ENCODE data around the gene RFPL1.
A peak's percentile ranks its signal among the peaks of the same experiment; 100 is the strongest.
"Not testable (repeated sequence)": the region's sequence is repeated elsewhere in the genome, so short reads cannot be mapped to it uniquely, and the experiment has no call there.

RFPL1 gene

DNA sequence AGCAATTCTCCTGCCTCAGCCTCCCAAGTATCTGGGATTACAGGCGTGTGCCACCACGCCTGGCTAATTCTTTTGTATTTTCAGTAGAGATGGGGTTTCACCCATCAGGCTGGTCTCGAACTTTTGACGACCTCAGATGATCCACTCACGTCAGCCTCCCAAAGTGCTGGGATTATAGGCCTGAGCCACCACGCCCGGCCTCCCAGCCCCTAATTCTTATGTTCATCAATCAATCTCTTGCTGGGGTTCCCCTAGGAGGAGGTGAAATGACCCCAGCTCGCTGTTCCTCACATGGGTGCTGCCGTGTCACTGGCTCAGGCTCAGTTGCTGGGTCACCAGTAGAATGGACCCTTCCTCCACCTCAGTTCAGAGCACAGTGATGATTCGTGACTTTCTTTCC is at the start of gene RFPL1:
Gene RFPL1 (plus strand): TSS at position 301 of the 400 bp plus-strand sequence.
- DNase-seq, result not testable (repeated sequence)

DNA sequence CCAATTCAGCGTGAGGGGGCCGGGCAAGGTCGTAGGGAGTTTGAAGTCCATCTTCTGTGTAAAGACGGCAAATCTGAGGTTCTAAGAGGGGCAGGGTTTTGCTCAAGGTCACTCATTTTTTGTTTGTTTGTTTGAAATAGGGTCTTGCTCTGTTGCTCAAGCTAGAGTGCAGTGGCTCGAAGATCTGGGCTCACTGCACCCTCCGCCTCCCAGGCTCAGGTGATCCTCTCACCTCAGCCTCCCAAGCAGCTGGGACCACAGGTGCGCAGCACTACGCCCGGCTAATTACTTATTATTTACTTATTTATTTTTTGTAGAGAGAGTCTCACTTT is 49.7 kb upstream of the RFPL1 start:
- DNase-seq, result no peak

DNA sequence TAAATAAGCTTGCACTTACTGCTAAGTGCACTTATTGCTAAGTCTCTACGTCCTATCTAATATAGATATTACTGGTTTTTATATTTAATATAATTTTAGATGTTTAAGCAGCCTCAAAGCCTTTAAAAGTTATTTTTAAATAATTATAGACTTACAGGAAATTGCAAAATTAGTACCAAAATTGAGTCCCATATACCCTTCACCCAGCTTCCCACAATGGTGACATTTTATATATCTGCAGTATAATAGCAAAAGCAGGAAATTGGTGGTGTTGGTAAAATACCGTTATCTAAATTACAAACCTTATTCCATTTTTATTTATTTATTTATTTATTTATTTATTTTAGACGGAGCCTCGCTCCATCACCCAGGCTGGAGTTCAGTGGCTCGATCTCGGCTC is 48.1 kb upstream of the RFPL1 start:
- DNase-seq, result no peak

DNA sequence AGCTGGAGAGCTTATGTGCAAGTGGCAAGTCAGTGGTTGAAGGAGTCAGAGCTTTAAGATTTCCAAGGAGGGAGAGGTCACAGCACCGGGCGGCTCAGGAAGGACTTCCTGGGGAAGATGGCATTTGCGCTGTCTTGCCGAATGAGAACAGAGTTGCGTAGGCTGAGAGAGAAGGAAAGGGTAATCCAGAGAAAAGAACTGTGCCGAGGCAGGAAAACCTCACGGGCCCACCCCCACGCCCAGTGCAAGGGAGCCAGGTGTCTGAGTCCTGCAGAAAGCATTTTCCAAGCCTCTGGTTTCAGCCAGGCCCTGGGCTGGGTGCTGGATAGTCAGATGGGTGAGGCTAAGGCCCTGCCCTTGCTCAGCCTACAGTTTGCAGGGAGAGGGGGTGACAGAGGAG is 46.8 kb upstream of the RFPL1 start:
- no peak for DNase-seq

DNA sequence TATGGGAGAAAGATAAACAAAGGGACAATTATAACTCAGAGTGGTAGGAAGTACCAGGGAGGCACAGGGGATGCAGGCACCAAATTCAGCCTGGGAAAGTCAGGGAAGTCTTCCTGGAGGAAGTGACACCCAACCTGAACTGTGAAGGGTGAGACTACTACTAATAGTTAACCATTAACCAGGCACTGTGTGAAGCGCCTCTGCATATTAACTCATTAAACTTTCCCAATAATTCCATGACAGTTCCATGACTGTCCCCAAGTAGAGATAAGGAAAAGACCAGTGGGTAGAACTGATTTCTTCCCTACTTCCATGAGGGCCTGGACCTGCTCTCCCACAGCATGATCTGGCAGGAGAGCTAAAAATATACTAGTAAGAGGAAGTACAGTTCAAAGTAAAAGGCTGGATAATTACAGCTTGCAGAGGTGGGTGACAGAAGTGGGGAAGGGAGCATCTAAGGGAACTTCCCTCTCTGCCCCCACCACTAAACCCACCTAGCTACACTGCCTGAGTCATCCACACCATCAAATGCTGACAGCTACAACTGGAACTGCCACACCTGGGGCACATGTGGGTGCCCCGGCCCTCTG is 45.3 kb upstream of the RFPL1 start:
- DNase-seq, result no peak

DNA sequence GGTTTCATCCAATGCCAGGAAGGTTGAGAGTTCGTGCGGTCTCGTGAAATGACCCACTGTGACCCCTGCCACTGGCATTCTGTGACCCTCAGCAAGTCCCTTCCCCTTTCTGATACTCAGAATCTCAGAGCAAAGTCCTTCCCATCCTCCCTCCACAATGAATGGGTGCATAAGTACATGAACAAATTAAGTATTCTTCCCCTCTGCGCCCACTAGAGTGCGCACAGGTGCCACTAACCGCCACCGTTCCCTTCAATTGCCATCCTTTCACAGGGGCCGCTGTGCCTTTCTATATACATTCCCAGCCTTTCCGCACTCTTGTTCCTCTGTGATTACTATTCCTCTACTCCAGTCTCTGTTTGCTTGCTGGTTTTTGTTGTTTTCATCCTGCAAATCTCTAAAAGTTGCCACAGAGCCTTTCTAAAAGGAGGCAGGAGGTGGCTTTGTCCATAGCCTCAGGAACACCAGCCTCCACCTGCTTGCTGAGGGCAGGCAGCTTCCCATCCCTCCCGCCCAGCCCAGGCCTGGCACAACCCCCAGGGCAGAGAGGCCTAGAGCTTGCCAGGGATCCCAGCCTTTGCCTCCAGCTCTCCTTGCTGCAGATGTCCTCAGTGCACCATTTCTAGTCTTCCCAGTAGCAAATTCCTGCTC is 43.3 kb upstream of the RFPL1 start:
- DNase-seq, result peak; percentile 82

DNA sequence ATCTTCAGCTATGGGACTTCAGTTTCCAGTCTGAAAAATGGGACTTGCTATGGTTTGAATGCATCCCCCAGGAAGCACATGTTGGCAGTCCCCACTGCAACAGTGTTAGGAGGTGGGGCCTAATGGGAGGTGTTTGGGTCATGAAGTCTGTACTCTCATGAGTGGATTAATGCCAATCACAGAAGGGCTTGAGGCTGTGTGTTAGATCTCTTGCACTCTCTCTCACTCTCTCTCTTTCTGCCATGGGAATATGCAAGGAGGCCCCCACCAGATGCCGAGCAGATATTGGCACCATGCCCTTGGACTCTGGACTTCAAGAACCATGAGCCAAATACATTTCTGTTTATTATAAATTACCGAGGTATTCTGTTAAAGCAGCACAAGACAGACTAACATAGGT is 42.3 kb upstream of the RFPL1 start:
- DNase-seq, result no peak

DNA sequence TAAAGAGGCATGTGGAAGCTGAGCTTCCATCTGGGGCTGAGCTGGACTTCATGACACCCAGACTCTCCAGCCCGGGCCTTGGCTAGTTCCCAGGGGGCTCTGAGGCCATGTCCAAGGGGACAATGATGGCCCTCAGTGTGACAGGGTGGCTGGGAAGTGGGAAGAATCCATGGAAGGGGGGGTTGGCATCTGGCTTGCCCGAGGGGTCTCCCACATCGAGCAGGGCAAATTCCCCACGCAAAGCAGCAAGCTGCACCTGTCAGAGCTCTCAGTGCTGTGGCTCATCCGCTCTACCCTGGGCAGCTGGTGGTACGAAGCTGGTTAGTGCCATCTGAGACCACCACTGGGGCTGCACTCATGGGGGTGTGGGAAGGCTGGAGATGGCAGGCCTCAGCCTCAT is 40.6 kb upstream of the RFPL1 start:
- DNase-seq, result no peak

DNA sequence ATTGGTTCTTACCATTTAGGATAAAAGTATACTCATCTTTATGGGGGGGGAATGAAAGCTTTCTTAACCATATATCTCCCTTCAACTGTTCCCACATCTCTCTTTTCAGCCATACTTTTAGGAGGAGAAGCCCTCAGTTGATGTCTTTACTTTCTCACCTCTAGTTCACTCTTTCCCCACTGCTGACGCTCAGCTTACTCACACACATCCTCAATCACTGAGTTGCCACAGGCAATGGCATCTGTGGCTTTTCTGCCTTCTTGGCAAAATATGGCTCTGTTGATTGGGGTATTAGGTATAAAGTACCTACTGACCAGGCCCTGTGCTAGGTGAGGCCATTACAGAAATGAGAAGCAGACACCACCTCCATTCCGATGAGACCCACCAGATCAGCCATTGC is 37.8 kb upstream of the RFPL1 start:
- no peak for DNase-seq

DNA sequence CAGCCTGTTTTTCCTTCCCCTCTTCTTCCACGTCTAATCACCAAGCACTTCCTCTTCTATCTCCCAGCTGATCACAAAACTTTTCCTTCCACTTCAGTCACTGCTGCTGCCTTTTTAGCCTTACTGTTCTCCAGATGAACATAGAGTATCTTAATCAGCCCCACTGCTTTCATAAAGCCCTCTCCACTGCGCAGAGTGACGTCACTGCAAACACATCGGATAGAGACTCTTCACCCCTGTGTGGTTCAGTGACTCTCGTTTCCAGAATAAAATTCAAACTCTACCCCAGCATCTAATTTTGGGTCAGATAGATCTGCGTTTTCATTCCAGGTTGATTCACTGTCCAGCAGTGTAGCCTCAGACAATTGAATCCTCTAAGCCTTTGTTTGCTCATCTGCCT is 36.8 kb upstream of the RFPL1 start:
- not testable (repeated sequence) for DNase-seq

DNA sequence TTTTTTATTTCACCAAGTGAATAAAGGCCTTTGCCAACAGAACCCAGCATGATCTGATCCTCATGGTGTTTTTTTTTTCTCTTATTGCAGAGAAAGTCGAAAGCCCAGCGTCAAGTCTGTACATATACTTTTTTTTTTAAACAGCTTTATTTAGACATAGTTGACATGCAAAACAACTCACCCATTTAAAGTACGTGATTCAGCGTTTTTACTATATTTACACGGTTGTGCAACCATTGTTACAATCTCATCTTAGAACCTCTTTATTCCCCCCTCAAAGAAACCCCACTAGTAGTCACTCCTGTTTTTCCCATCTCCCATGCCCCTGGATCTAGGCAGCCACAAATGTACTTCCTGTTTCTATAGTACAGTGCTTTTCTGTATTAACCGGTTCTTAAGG is 29.4 kb upstream of the RFPL1 start:
- no peak for DNase-seq

DNA sequence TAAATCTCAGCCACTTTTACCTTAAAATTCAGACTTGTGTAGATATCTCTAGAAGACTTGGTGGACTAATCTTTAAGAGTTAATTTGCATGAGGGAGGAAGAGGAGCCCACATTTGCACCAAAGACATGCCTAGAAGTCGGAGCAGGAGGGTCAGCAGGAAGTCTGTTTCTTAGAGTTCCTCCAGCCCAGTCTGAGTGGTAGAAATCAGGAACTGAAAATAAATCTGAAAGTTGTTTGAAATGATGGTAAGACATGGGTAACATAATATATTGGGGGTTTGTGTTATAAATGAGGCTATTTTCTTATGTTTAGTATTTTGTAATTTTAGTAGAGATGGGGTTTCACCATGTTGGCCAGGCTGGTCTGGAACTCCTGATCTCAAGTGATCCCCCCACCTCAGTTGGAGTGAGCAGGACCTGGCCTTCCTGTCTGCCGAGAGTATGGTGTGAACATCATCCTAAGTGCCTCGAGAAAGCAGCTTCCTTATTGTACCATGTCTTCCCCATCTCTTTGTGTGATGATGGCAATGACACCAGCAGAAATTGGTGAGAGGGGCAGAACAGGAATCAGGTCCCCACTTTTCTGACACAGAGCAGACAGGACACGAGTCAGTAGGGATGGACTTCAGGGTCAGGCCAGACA is 26.7 kb upstream of the RFPL1 start:
- not testable (repeated sequence) for DNase-seq

DNA sequence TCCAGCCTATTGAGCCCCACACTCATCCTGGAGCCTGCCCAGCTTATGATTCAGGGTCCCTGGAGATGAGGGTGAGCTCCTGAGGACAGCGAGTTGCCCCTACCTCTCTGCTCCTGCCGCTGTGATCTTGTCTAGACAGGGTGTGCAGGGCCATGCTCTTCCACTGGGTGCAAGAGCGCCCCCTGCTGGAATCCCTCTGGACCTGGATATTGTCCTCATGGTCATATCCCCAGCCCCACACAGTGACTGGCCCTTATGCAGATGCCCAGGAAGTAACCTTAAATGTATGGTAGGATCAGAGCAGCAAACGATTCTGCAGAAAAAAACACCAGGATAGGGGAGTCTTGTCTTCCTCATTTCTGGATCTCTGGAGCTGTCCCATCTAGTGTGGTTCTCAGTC is 25.6 kb upstream of the RFPL1 start:
- not testable (repeated sequence) for DNase-seq

DNA sequence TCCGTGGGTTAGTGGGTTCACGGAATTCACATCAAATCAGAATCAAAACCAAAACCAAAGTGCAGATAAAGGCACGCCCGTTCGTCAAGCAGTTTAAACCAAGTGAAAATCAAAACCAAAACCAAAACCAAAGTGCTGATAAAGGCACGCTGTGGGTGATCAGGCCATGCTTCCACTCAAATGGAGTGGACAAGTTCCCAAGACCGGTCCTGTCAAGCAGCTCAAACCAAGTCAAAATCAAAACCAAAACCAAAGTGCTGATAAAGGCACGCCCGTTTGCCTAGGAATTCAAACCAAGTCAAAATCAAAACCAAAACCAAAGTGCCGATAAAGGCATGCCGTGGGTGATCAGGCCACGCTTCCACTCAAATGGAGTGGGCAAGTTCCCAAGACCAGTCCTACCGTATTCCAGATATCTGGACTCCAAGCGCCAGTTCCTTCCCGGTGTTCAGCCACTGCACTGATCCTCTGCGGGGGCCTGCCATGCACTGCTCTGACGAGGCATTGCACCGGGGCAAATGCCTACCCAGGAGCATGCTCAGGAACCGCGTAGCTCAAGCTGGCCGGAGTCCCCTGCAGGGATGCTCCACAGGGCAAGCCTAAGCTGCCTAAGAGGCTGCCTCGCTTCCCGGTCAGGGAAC is 23.3 kb upstream of the RFPL1 start:
- not testable (repeated sequence) for DNase-seq

DNA sequence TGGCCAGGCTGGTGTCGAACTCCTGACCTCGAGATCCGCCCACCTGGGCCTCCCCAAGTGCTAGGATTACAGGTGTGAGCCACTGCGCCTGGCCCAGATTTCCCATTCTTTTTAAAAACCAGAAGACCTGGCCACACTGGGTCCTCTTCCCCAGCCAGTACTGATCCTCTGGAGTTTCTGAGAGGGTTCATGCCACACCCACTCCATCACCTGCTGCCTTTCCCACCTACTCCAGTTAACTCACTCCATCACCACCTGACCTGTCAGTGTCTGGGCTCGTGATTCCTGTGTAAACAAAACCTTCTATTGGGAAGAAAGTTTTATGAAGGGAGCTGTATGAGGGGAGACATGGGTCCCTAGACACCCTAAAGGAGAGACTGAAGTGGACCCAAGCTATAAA is 19.7 kb upstream of the RFPL1 start:
- DNase-seq, result not testable (repeated sequence)

DNA sequence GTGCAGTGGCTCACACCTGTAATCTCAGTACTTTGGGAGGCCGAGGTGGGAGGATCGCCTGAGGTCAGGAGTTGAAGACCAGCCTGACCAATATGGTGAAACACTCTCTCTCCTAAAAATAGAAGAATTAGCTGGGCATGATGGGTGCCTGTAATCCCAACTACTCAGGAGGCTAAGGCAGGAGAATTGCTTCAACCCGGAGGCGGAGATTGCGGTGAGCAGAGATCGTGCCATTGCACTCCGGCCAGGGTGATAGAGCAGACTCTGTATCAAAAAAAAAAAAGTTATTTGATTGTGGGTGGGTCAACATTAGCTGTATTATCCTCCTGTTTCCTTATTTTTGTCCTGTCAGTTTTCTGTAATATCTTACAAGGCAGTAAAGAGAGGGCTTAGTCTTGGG is 11.9 kb upstream of the RFPL1 start:
- no peak for DNase-seq

DNA sequence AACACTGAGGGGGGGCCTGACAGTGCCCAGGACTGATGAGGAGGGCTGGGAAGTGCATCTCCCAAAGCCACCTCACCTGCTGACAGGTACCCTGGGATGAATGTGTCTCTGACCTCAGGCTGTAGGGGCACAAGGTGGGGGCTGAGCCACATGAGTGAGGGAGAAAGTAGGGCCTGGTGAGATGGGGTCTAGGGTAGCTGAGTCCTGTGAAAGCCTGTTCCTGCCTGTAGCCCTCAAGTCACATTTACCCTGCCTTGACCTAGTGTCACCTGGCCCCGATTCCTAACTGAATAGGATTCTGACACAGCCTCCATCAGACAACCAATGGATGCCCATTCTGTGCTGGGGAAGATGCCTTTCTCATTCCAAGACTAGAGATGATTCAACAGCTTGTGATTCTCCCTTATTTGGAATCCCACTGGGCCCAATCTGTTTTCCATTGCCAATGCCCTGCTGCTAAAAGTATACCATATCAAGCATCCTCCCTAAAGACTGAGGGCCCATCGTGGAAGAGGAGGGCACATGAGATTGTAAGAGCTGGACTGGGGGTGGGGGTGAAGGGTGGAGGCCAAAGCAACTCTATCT is 11.1 kb upstream of the RFPL1 start:
- no peak for DNase-seq

DNA sequence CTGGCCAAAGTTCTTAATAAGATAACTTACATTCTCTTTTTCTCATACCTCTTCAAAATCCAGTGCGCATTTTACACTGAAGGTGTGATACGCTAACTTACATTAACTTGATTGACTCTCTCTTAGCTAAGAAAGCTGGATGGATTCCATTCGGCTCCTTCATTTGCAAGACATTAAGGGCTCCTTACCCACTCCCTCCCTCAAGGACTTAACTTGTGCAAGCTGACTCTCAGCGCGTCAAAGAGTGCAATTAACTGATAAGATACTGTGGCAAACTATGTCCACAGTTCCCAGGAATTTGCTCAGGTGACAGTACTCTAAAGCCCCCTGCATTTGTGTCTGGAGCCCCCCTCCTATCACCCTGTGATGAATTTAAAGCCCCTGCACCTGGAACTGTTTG is 6.4 kb upstream of the RFPL1 start:
- no peak for DNase-seq

DNA sequence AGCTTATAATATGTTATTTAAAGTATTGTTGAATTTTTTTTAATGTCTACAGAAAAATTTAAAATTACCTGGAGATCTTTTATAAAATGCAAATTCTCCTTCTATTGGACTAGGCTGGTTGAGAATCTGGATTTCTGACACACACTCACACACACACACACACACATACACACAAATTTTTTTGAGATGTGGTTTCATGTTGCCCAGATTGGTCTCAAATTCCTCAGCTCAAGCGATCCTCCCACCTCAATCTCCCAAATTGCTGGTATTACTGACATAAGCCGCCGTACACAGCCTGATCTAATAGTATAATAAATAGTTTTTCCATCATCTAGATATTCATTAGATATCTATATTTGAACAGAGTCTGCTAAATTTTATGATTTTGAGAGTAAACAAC is 4.5 kb upstream of the RFPL1 start:
- no peak for DNase-seq

DNA sequence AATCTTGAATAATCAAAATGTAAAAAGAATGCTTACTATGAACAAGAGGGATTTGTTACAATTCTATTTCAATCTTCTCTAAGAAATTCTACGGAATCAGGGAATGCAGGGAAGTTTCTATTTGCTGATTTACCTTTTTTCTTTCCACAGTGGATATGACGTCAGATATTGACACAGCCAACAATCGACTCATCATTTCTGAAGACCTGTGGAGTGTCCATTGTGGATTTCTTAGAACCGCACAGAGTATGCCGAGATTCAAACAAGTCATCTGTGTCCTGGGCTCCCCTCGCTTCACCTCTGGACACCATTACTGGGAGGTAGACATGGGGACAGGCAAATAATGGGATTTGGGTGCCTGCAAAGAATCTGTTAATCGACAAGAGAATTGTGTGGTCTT is 4.1 kb upstream of the RFPL1 start:
- DNase-seq, result no peak

DNA sequence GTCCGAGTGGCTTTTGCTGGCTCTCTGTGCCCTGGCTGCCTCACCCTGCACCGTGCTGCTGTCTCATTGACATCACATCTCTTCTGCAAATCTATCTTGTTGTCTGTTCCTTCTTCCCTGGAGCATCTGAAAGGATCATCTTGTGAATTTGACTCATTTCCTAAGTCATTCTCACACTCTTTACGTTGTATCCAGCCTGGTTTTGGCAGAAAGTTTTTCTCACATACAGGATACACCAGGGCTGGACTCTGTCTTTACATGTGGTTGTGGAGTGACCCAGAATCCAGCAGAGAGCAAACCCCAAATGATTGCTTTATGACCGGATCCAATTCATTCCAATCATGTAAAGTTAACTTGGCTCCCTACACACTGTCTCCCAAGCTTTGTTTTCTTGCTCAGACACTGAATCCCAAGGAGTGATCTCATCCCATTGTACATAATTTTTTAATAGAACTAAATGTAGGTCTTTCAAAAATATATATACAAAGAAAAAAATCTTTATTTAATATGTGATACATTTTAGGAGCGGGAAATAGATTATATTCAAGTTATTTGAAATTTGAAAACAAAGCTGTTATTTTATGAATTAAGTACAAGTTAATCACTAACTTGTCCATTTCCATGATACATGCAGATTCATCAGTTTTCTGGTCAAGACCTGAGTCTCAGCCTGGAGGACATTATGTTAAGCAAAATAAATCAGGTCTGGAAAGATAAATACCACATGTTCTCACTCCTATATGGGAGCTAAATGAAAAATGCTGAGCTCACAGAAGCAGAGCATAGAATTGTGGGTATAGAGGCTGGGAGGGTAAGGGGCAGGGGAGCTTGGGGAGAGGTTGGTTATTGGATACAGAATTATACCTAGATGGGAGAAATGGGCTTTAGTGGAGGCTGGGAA is 2.9 kb upstream of the RFPL1 start:
- DNase-seq, result no peak

DNA sequence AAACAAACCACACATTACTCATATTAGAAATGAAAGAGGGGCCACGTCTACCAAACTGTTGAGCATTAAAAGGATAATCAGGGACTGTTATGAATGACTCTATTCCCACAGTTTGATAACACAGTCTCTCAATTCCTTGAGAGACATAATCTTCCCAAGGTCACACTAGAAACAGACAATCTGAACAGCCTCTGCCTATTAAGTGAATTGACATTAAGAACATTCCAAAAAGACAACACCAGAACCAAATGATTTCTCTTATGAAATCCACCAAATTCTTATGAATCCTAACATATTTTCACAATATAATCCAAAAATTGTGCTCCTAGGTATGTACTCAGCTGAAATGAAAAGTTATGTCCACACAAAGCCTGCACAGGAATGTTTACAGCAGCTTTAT is 4.6 kb downstream of the RFPL1 start:
- no peak for DNase-seq

DNA sequence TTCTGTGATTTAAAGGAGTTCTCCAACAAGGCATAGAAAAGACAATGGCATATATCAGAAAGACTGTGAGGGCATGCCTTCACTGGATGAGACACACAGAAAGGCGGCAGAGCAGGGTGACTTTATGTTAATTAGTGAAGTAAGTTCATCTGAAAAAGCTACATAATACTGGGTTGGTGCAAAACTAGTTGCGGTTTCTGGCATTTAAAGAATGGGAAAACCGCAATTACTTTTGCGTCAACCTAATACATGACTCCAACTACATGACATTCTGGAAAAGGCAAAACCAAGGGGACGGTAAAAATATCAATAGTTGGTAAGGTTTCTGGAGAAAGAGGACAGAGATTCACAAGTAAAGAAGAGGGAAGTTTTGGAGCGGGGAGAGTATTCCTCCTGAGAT is 5.1 kb downstream of the RFPL1 start:
- DNase-seq, result no peak
